IMR-90 (cell line): ENCODE data around the gene JMJD1C. TPM values are rescaled to one million over a fixed set of nuclear protein-coding genes. Genes with fewer than 3 reads are reported as not detected.
"Not testable (repeated sequence)": the region's sequence is repeated elsewhere in the genome, so short reads cannot be mapped to it uniquely, and the experiment has no call there.

ENCODE experiments used
- ATAC-seq: fragments of 200-7000 bp; cut with Tn5 transposase; 2 replicates; pipeline ENCODE4 v1.9.1; 2020; ENCODE audit warnings: low read depth, mild to moderate bottlenecking, moderate library complexity
- BruUV-seq: library from RNA; stranded (reverse); fragments of 400-500 nt; replicated peaks from 2 replicates; lab custom pipeline; 2021; lab: Mats Ljungman, UMichigan
- CTCF ChIA-PET: fragments of 300-600 bp; formaldehyde crosslinking; extraction: SDS; loops from one replicate; lab custom pipeline; 2021; ENCODE audit warnings: antibody characterized with exemption; lab: Yijun Ruan, JAX
- POLR2A ChIA-PET: fragments of 300-600 bp; sonication (Branson Sonifier 250); formaldehyde crosslinking; loops from one replicate; lab custom pipeline; 2022; ENCODE audit warnings: antibody characterized with exemption; ENCODE audit not compliant: unreplicated experiment; lab: Charles Lee
- DNase-seq: peaks from one replicate; pipeline ENCODE4 v3.0.0; 2013
- H2AFZ ChIP-seq: replicated peaks from 2 replicates; pipeline ENCODE3; 2013; ENCODE audit warnings: low read length, mild to moderate bottlenecking; ENCODE audit not compliant: poor library complexity
- H2AK5ac ChIP-seq: 2 replicates; pipeline ENCODE4 v1.6.1; 2013; ENCODE audit warnings: low read depth, low read length, inconsistent platforms
- H2AK9ac ChIP-seq: replicated peaks from 2 replicates; pipeline ENCODE3; 2013; ENCODE audit warnings: mild to moderate bottlenecking, low read depth, low read length, moderate library complexity; ENCODE audit not compliant: poor library complexity
- H2BK120ac ChIP-seq: 2 replicates; pipeline ENCODE4 v1.6.1; 2013; ENCODE audit warnings: low read depth, low read length, inconsistent platforms
- H2BK15ac ChIP-seq: 3 replicates; pipeline ENCODE4 v1.6.1; 2013; ENCODE audit warnings: low read depth, low read length, inconsistent platforms
- H2BK20ac ChIP-seq: 2 replicates; pipeline ENCODE4 v1.6.1; 2013; ENCODE audit warnings: low read depth, mild to moderate bottlenecking, inconsistent platforms, low read length, moderate library complexity
- H2BK5ac ChIP-seq: 2 replicates; pipeline ENCODE4 v1.6.1; 2013; ENCODE audit warnings: mild to moderate bottlenecking, low read depth, low read length, inconsistent platforms; ENCODE audit not compliant: poor library complexity, severe bottlenecking
- H3K14ac ChIP-seq: replicated peaks from 2 replicates; pipeline ENCODE4 v1.6.1; 2013; ENCODE audit warnings: low read depth, low read length, inconsistent platforms
- H3K18ac ChIP-seq: 2 replicates; pipeline ENCODE4 v1.6.1; 2013; ENCODE audit warnings: low read depth, low read length, control low read depth
- H3K23ac ChIP-seq: 2 replicates; pipeline ENCODE4 v1.6.1; 2013; ENCODE audit warnings: low read depth, low read length, inconsistent platforms
- H3K27ac ChIP-seq: 2 replicates; pipeline ENCODE4 v1.5.1; 2013; ENCODE audit warnings: mild to moderate bottlenecking, control low read depth, low read length; ENCODE audit not compliant: insufficient read depth
- H3K27me3 ChIP-seq: 2 replicates; pipeline ENCODE4 v1.6.1; 2013; ENCODE audit warnings: low read length; ENCODE audit not compliant: control insufficient read depth, insufficient read depth
- H3K36me3 ChIP-seq: 2 replicates; pipeline ENCODE4 v1.6.1; 2013; ENCODE audit warnings: low read length, mixed read lengths; ENCODE audit not compliant: control insufficient read depth, insufficient read depth
- H3K4ac ChIP-seq: 2 replicates; pipeline ENCODE4 v1.6.1; 2013; ENCODE audit warnings: low read depth, low read length, inconsistent platforms
- H3K4me1 ChIP-seq: 2 replicates; pipeline ENCODE4 v1.6.1; 2013; ENCODE audit warnings: low read length, mixed read lengths; ENCODE audit not compliant: control insufficient read depth, insufficient read depth
- H3K4me2 ChIP-seq: 2 replicates; pipeline ENCODE4 v1.6.1; 2013; ENCODE audit warnings: low read depth, mild to moderate bottlenecking, control low read depth, low read length, moderate library complexity
- H3K4me3 ChIP-seq: 2 replicates; pipeline ENCODE4 v1.5.1; 2013; ENCODE audit warnings: low read depth, mild to moderate bottlenecking, control low read depth, low read length, moderate library complexity; ENCODE audit not compliant: insufficient read depth
- H3K56ac ChIP-seq: 2 replicates; pipeline ENCODE4 v1.6.1; 2013; ENCODE audit warnings: low read length, inconsistent platforms; ENCODE audit not compliant: insufficient read depth; ENCODE audit errors: extremely low read depth
- H3K79me1 ChIP-seq, 2 experiments: 2 replicates each; pipeline ENCODE4 v1.6.1; 2013; ENCODE audit warnings: low read length in 2 of 2, inconsistent platforms in 1 of 2, low read depth in 1 of 2
- H3K9ac ChIP-seq: 2 replicates; pipeline ENCODE4 v1.6.1; 2013; ENCODE audit warnings: low read depth, low read length, control low read depth
- H3K9me1 ChIP-seq: 2 replicates; pipeline ENCODE4 v1.6.1; 2013; ENCODE audit warnings: low read length, inconsistent platforms; ENCODE audit not compliant: insufficient read depth
- H3K9me3 ChIP-seq: 2 replicates; pipeline ENCODE4 v1.6.1; 2013; ENCODE audit warnings: low read length; ENCODE audit not compliant: control insufficient read depth, insufficient read depth
- H4K20me1 ChIP-seq: 2 replicates; pipeline ENCODE4 v1.6.1; 2013; ENCODE audit warnings: low read length, inconsistent platforms; ENCODE audit not compliant: insufficient read depth
- H4K5ac ChIP-seq: 2 replicates; pipeline ENCODE4 v1.6.1; 2013; ENCODE audit warnings: mild to moderate bottlenecking, low read depth, low read length, control low read depth
- H4K8ac ChIP-seq, 2 experiments: 2 replicates each; pipeline ENCODE4 v1.6.1; 2013; ENCODE audit warnings: low read depth in 2 of 2, low read length in 2 of 2, control low read depth in 1 of 2, inconsistent platforms in 1 of 2
- H4K91ac ChIP-seq: 2 replicates; pipeline ENCODE4 v1.6.1; 2013; ENCODE audit warnings: low read depth, low read length, inconsistent platforms; ENCODE audit not compliant: insufficient read depth
- RAD21 ChIP-seq: IDR thresholded peaks from 2 replicates; pipeline ENCODE4 v1.6.1; 2012; ENCODE audit warnings: low read length, improper control_type of control experiment
- WGBS, 2 experiments: methylation state at CpG; one replicate each; pipeline versions ENCODE4 v1.1.5 to v1.1.7; 2013; ENCODE audit warnings: missing lambda C conversion rate in 2 of 2; ENCODE audit not compliant: insufficient read length in 1 of 2; ENCODE audit errors: extremely low coverage in 2 of 2; 5-methylcytosine and 5-hydroxymethylcytosine counted together
- dilution Hi-C: fragments of 300-500 bp; cut with HindIII; formaldehyde crosslinking; loops from one replicate; pipeline ENCODE4 v1.14.3; 2018; ENCODE audit warnings: low sequenced_read_pairs; ENCODE audit not compliant: unreplicated experiment
- in situ Hi-C: fragments of 300-500 bp; cut with MboI; formaldehyde crosslinking; loops from 3 replicates; pipeline ENCODE4 v1.14.3; 2019; ENCODE audit warnings: low sequenced_read_pairs, inconsistent platforms, mixed read lengths
- intact Hi-C: fragments of 100-400 bp; cut with micrococcal nuclease; formaldehyde crosslinking; loops from 2 replicates; pipeline ENCODE4 v1.10.0; 2022
- polyA plus RNA-seq, 3 experiments: library from polyadenylated mRNA; depleted of rRNA; stranded (reverse); fragments of >200 nt; gene quantifications; 2 replicates each; pipeline ENCODE4 v1.2.3, GENCODE V29; 2012; ENCODE audit warnings: low replicate concordance in 1 of 3
- total RNA-seq: library from RNA; depleted of rRNA; stranded (reverse); fragments of >200 nt; gene quantifications from 2 replicates; pipeline ENCODE4 v1.2.3, GENCODE V29; 2012

The JMJD1C gene
- total and polyA plus RNA-seq, 2 of the 4 experiments (the other 2 are of a cell fraction) = 15.6 to 96.8 TPM

GRCh38 chr10:63294781-63295180 is 171.0 kb downstream of the JMJD1C start:
- Histone ChIP-seq H4K5ac (no peak overlapping the region), H3K9me1 (peaks cover 5% of the 10 kb centered on the region), H2BK5ac (no peak overlapping the region), H4K8ac (no peak overlapping the region), H2AK5ac (no peak overlapping the region), H2BK15ac (no peak overlapping the region), H3K9ac (no peak overlapping the region), H3K56ac (no peak overlapping the region), H3K9me3 (no peaks in the 10 kb centered on the region), H4K20me1 (peaks cover 12% of the 10 kb centered on the region; the same call in 1 of the 2 replicates), H2AK9ac (no peak overlapping the region), H3K18ac (no peak overlapping the region), H3K4me1 (no peaks in the 10 kb centered on the region), H3K4me2 (no peak overlapping the region), H3K4me3 (no peak overlapping the region), H2BK120ac (no peak overlapping the region), H2AFZ (no peak overlapping the region), H3K36me3 (no peaks in the 10 kb centered on the region), H4K91ac (no peak overlapping the region), H2BK20ac (no peak overlapping the region), H3K27me3 (no peaks in the 10 kb centered on the region), H3K27ac (no peak overlapping the region), H3K14ac (no peak overlapping the region), H3K79me1 (peaks cover 22 to 30% of the 10 kb centered on the region in 2 experiments), H3K23ac (no peak overlapping the region), H3K4ac (no peak overlapping the region)
- 100% methylated on average over 1 of the region's 2 CpGs; no CpG with 5 or more reads in 1 of the 2 experiments for WGBS, 2 experiments
- DNase-seq = no peak
- intact Hi-C loops (no loop called here), dilution Hi-C loops (no loop called here), in situ Hi-C loops (no loop called here)
- BruUV-seq = no TSS peak
- ChIA-PET CTCF (interaction anchor here (1.0 kb wide), 1 partner anchor 171 kb away, joined by 3 read pairs; no protein-coding TSS in a partner anchor), POLR2A (interaction anchor here (0.6 kb wide), 1 partner anchor 16 kb away, joined by 4 read pairs; no protein-coding TSS in a partner anchor)
- TF ChIP-seq RAD21 = no peak
- ATAC-seq = no peak

- H3K9me1 ChIP-seq, H2BK120ac ChIP-seq, in situ Hi-C loops, H3K23ac ChIP-seq, BruUV-seq, H4K8ac ChIP-seq, H3K56ac ChIP-seq, DNase-seq, H2BK20ac ChIP-seq, H3K9me3 ChIP-seq, H3K36me3 ChIP-seq, H3K4me3 ChIP-seq, H3K14ac ChIP-seq, H2AK5ac ChIP-seq, intact Hi-C loops, H3K4me1 ChIP-seq, H3K18ac ChIP-seq, H4K5ac ChIP-seq, ATAC-seq, H3K4ac ChIP-seq, H3K4me2 ChIP-seq, H4K91ac ChIP-seq, H3K27ac ChIP-seq, H3K27me3 ChIP-seq, H3K9ac ChIP-seq, CTCF ChIA-PET, H2AFZ ChIP-seq, H2BK15ac ChIP-seq, H2BK5ac ChIP-seq, POLR2A ChIA-PET, dilution Hi-C loops, H2AK9ac ChIP-seq, H4K20me1 ChIP-seq: not testable (repeated sequence)
- H3K79me1 ChIP-seq = peaks cover 25 to 32% of the 10 kb centered on the region in 2 experiments
- 100% methylated on average over 1 of the region's 4 CpGs; no CpG with 5 or more reads in 1 of the 2 experiments for WGBS, 2 experiments
Measured at GRCh38 chr10:63292847-63293246, 172.9 kb downstream of the JMJD1C start.
